ENCODE measurements around the gene TAF4.
"Not testable (repeated sequence)": the region's sequence is repeated elsewhere in the genome, so short reads cannot be mapped to it uniquely, and the experiment has no call there.

TAF4 gene

DNA sequence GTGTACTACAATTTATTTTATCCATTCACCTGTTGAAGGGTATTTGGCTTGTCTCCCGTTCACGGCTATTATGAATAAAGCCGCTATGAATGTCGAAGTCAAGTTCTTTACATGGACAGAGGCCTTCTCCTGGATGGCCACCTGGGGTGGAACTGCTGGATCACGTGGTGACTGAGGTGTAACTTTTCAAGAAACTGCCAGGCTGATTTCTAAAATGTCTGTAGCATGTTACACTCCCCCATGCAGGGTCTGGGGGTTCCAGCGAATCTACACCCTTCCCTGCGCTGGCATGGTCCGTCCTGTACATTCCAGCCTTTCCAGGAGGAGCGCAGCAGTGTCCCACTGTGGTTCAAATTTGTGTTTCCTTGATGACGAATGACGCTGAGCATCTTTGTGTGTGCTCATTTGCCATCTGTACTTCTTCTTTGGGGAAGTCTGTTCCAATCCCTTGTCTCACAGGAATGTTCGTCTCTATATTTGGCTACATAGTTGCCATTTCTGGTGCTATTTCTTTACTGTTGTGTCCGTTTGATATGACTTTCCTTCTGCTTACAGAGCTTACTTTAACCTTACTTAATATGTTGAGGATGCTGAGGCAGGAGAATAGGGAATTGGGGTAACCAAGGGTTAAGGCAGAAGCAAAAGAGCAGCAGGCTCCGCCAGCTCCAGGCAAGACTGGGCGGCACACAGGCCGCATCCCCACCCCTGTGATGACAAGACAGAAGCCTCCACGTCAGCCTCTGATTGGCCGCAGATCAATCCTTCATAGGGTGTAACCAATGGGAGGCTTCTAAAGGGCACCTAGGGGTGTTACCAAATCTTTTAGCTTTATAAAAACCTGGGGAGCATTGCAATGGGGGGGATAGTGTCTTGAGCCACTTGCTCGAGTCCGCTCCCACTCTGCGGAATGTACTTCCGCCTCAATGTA, 106.6 kb downstream of the TAF4 start:
- no peak for DNase-seq

DNA sequence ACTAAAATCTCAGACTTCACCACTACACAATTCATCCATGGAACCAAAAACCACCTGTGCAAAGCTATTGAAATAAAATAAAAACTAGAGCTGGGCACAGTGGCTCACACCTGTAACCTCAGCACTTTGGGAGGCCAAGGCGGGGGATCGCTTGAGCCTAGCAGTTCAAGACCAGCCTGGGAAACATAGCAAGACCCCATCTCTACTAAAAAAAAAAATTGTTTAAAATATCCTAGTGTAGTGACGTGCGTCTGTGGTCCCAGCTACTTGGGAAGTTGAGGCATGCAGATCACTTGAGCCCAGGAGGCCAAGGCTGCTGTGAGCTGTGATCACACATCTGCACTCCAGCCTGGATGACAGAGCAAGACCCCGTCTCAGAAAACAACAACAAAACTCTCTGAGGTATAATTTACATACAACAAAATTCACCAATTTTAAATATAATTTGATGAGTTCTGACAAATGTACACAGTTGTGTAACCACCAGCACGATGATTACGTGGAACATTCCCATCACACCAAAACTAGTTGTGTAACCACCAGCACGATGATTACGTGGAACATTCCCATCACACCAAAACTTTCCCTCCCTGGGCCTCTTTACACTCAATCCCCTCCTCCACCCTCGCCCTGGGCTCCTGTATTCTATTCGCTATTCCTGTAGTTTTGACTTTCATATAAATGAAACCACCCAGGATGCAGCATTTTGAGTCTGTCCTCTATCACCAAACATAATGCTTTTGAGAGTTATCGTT, 107.5 kb downstream of the TAF4 start:
- DNase-seq: no peak

DNA sequence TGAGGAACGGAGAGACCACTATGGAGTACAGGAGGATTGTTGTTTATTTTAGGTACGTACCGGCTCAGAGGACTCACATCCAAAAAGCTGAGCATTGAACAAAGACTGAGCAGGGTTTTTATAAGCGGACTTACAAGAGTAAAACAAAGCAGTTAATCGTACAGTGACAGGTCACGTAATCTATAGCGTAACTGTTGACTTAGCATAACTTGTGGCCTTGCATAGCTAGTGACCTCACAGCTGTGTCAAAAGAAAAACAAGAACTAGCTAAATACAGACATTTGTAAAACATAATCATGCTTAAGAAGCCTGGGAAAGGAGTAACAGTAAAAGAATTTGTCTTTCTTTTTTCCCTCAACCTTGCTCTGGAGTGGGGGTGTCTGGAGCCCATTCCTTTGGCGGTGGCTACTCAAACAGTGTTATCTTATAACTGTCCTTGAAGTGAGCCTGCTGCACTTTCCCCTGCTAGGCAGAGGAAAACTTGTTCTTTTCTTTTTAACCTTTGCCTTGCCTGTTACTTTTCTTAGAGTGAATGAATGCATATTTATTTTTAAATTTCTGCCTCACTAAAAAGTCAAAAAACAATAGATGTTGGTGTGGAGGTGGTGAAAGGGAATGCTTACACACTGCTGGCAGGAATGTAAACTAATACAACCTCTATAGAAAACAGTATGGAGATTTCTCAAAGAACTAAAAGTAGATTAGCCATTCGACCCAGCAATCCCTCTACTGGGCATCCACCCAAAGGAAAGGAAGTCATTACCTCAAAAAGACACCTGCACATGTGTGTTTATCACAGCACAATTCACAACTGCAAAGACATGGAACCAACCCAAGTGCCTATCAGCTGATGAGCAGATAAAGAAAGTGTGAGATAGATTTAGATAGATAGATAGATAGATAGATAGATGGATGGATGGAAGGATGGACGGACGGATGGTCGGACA, 109.0 kb downstream of the TAF4 start:
- DNase-seq: no peak

DNA sequence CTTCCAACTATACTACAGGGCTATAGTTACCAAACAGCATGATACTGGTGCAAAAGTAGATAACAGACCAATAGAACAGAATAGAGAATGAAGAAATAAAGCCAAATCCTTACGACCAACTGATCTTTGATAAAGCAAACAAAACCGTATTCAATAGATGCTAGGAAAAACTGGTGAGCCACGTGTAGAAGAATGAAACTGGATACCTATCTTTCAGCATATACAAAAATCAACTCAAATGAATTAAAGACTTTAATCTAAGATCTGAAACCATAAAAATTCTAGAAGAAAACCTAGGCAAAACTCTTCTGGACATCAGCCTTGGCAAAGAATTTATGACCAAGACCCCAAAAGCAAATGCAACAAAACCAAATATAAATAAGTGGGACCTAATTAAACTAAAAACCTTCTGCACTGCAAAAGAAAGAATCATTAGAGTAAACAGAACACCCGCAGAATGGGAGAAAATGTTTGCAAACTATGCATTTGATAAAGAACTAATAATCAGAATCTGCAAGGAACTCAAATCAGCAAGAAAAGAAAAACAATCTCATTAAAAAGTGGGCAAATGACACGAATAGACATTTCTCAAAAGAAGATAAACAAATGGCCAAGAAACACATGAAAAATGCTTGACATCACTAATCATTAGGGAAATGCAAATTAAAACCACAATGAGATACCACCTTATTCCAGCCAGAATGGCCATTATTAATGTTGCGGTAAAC, 109.8 kb downstream of the TAF4 start:
- DNase-seq: no peak

DNA sequence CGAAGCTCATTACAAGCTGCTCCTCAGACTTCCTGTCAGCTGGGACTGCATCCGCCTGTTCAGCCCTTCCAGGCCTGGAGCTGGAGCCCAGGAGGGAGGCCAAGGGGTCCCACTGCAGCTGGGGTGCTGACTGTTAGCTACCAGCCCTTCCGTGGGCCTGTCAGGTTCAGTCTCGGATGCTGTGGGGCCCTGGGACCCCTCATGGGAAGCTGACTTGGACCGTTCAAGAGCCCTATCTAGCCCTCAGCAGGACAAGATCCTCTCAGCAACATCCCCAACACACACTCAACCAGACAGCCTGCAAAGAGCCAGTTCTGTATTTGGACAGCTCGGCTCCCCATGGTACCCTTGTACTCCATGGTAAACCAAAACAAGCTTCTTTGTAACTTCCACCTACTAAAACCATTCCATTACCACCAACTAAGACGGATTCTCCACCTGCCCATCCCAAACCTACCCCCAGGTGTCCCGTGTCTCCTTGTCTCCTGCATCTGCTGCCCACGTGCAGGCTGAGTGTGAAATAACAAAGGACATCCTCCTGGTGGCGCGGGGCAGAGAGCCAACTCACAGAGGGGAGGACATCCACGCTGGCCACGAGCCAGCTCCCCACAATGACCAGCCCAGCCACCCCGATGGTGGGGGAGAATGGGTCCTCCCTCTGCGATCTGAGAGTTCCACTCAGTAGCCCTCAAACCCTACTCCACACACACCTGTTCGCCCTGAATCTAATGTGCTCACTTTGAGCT, 111.2 kb downstream of the TAF4 start:
- no peak for DNase-seq

DNA sequence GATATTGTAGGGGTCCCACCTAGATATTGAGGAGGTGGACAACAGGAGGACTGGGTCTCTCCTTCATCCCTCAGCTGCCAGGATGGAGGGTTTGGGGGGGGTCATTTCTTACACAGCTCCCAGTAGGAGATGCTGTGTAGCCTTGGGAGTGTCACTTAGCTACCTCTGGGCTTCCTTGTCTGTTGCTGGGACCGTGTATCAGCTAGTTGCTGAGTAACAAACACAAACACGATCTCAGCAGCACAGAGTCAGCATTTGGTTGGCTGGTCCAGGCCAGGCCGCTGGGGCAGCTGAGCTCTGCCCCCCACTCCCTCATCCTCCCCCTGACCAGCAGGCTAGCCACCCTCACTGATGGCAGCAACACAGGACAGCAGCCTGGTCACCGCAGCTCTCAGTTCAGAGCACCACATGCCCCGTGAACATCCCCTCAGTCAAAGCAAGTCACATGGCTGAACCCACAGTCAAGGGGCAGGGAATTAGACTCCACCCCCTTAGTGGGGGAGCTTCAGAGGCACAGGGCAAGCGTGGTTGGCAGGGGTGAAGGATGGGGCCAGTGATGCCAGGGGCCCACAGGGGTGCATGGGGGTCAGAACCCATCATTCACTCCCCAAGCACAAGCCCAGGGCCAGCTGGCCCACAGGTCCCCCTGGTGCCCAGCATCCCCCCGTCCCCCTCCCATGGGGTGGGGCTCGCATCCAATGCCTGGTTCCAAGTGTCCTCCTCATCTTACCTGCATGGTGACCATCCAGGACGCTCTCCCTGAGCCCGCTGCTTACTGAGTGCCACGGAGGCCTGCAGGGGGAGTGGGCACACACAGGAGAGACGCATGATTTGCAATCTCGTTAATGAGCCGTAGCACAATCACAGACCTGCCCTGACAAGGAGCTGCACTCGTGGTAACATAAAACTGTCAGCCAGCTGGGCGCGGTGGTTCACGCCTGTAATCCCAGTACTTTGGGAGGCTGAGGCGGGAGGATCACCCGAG, 112.4 kb downstream of the TAF4 start:
- no peak for DNase-seq

DNA sequence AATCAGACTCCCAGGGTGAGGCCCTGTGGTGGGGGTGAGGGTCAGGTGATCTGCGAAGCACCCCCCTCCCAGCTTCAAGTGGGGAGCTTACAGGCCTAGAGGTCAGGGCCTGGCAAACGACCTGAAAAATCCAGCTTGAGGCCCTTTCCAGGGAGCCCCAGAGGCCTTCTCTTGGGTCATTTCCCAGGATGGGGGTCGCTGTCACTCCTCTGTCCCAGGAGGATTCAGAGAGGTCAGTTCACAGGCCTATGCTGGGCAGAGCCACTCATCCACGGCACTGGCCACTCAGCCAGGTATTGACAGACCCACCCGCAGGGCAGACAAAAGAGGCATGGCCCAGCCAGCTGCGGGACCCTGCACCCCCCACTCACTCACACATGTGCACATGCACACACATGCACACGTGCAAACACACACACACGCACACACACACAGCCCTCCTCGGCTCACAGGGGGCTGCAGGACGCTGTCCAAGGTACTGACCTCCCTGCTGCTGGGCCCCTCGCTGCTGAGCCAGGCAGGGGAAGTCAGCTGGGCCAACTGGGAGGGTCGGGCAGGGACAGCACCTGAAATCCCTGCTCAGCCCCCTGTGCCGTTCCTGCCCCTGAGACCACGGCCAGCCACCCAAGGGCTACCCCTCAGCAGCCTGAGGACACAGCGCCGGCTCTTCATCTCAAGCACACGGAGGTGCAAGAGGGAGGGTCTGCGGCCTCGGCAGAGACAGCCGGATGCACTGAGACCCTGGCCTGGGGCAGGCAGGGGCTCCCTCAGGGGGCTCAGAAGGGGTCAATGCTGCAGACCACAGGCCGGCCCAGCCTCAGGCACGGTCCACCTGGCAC, 113.8 kb downstream of the TAF4 start:
- no peak for DNase-seq

DNA sequence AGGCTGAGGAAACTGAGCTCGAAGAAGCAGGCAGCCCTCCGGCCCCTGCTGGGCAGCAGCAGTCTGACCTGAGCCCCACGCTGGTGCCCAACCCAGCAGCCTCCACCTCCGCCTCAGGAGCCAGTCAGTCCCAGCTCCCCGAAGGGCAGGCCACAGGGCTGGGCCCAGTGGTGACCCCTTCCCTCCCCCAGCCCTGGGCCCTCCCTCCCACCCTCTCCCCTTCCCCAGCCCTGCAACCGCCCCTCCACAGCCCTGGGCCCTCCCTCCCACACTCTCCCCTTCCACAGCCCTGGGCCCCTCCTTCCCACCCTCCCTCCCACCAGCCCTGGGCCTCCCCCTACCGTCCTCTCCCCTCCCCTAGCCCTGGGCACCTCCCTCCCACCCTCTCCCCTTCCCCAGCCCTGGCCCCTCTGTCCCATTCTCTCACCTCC, 115.0 kb downstream of the TAF4 start:
- DNase-seq: no peak

DNA sequence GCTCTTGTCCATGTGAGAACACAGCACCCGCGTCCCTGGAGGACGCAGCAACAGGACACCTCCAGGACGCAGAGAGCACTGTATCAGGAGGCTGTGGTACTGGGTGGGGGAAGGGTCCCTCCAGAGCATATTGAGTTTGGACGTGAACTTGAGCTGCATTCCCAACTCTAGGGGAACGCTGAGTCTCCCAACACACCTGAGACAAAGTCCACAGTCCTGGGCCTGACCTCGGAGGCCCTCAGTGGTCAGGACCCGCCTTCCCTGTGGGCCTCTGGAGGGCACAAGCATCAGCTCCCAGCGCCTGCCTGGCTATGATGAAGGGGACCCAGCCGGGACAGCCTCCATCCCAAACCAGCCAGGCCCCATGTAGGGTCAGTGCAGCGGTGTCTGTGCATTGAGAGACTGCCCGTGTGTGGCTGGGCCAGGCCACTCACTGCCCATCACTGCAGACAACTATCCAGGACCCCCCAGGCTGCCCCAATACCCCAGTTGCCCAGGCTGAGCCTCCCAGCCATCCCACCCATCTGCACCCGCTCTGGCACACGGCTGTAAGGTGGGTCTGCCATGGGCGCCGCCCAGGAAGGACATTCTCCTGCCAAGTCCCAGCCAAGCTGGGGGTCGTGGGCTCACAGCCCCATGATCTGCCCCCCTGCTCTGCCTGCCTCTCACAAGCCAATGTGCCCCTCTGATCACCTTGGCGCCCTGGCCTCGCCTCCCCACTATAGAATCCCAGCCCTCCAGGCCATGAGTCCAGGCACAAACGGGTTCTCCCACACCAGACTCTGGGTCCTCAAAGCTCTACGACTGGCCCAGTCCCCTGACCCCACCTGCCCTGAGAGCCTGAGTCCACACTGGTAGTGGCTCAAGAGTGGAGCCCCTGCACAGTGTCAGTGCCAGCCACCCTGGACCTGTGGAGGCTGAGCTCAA, 115.7 kb downstream of the TAF4 start:
- no peak for DNase-seq

DNA sequence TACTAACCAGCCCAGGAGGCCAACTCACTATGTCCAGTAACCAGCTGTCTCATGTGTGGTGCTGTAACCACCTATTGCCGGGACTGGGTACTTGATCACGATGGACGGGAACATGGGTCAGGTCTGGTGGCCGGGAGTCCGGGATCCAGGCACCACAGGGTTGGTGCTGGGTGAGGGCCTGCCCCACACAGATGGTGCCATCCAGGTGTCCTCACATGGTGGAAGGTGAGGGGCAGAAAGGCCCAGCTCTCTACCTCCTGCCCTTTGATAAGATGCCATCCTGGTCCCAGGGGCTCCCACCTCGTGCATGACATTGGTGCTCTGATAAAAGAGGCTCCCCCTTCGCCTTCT, 116.3 kb downstream of the TAF4 start:
- no peak for DNase-seq

DNA sequence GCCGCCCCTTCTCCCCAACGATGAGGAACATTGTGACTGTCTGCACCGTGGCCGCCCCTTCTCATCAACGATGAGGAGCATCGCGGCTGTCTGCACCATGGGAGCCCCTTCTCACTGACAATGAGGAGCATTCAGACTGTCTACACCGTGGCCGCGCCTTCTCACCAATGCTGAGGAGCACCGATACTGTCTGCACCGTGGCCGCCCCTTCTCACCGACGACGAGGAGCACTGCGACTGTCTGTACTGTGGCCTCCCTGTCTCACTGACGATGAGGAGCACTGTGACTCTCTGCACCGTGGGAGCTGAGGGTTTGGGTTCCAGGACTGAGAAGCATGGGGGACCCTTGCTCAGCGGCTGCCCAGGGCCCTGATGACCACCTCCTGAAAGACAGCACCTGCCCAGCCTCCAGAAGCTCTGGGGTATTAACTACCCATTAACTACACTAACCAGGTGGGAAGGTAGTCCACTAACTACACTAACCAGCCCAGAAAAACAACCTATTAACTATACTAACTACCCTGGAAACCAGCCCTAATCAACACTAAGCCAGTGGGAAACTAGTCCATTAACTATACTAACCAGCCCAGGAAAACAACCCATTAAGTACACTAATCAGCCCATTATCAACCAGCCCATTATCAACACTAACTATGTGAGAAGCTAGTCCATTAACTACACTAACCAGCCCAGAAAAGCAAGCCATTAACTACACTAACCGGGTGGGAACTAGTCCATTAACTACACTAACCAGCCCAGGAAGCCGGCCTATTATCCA, 116.9 kb downstream of the TAF4 start:
- no peak for DNase-seq

DNA sequence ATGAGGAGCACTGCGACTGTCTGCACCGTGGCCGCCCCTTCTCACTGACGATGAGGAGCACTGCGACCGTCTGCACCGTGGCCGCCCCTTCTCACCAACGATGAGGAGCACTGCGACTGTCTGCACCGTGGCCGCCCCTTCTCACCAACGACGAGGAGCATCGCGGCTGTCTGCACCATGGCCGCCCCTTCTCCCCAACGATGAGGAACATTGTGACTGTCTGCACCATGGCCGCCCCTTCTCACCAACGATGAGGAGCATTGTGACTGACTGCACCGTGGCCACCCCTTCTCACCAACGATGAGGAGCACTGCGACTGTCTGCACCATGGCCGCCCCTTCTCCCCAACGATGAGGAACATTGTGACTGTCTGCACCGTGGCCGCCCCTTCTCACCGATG, 117.6 kb downstream of the TAF4 start:
- DNase-seq: not testable (repeated sequence)

DNA sequence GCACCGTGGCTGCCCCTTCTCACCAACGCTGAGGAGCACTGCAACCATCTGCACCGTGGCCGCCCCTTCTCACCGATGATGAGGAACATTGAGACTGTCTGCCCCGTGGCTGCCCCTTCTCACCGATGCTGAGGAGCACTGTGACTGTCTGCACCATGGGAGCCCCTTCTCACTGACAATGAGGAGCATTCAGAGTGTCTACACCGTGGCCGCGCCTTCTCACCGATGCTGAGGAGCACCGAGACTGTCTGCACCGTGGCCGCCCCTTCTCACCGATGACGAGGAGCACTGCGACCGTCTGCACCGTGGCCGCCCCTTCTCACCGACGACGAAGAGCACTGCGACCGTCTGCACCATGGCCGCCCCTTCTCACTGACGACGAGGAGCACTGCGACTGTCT, 120.2 kb downstream of the TAF4 start:
- not testable (repeated sequence) for DNase-seq

DNA sequence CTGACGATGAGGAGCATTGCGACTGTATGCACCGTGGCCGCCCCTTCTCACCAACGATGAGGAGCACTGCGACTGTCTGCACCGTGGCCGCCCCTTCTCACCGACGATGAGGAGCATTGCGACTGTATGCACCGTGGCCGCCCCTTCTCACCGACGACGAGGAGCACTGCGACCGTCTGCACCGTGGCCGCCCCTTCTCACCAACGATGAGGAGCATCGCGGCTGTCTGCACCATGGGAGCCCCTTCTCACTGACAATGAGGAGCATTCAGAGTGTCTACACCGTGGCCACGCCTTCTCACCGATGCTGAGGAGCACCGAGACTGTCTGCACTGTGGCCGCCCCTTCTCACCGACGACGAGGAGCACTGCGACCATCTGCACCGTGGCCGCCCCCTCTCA, 120.7 kb downstream of the TAF4 start:
- not testable (repeated sequence) for DNase-seq

DNA sequence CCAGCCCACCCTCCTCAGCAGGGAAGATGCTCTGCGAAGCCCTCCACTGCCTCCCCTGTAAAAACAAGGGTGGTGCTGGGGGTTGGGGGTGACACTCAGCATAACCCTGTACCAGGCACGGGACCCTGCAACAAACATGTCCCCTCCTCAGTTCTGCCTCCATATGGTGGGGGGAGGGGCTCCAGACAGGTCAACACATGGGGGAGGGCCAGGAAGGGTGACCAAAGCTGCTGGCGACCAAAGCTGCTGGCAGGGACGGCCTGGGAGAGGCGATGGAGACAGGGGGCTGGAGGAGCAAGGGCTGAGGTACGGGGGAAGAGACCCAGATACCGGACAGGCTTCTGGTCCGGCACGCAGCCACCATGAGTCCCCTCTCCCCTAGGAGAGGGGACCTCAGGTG, 123.2 kb downstream of the TAF4 start:
- no peak for DNase-seq

DNA sequence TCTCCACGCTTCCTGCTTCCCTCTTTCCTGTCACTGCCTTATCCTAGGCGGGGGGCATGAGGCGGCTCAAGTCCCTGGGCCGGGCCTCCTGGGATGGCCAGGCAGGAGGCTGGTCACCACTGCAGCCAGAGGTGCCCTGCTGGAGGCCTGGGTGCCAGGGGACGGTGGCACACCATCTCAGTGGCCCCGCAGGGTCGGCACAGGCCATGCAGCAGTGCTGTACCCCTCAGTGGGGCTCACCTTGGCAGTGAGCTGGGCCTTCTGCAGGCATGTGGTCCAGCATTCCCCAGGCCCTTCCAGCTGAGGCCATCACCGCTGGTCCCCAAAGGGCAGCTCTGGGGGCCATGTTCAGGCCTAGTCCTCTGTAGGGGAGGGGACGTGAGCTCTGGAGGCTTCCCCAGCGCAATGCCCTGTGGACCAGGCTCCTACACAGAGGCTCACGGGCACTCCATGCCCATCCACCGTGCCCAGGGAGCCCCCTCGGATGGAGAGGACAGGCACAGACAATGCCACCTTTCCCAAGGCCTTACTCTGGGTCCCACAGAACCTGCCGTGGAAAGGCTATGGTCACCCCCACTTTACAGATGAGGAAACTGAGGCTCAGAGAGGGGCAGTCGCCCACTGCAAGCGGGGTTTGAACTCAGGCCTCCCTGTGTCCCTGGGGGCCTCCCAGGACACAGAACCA, 123.8 kb downstream of the TAF4 start:
- DNase-seq: no peak
